22Rv1 (cell line): ENCODE results near the gene CARD11.
A peak's percentile ranks its signal among the peaks of the same experiment; 100 is the strongest.

Source experiments
- CTCF ChIP-seq: fragments of 450-650 bp; IDR thresholded peaks from 2 replicates; pipeline ENCODE4 v1.5.1; 2017; ENCODE audit warnings: mild to moderate bottlenecking
- ZFX ChIP-seq: fragments of 450-650 bp; IDR thresholded peaks from 2 replicates; pipeline ENCODE4 v1.6.1; 2017; ENCODE audit warnings: antibody characterized with exemption, borderline replicate concordance

- TF ChIP-seq CTCF: peak; percentile 98
- TF ChIP-seq ZFX: no peak
Measured at GRCh38 chr7:2886900-2887299, 156.8 kb downstream of the CARD11 start.
